Prostate gland (tissue), 2 donors: Measurements from ENCODE around the gene TMEM198. TPM values are rescaled to one million over a fixed set of nuclear protein-coding genes. Genes with fewer than 3 reads are reported as not detected.

Experiments
- DNase-seq: peaks from one replicate; pipeline ENCODE4 v3.0.0-alpha.2; 2019; ENCODE audit warnings: low spot score
- H3K27ac ChIP-seq, 2 donors: fragments of 200-600 bp; sonication (generic); 2 replicates each; pipeline ENCODE4 v1.5.1; 2017 to 2019
- H3K27me3 ChIP-seq: fragments of 200-600 bp; sonication (generic); replicated peaks from 2 replicates; pipeline ENCODE4 v1.5.1; 2019; ENCODE audit not compliant: insufficient read depth
- H3K36me3 ChIP-seq, 2 donors: fragments of 200-600 bp; sonication (generic); 1 replicate in 1 of 2; 2 replicates in 1 of 2; pipeline versions ENCODE4 v1.5.1 to v1.8.1; 2017 to 2019
- H3K4me1 ChIP-seq: fragments of 200-600 bp; sonication (generic); replicated peaks from 2 replicates; pipeline ENCODE4 v1.5.1; 2019
- H3K4me3 ChIP-seq, 2 donors: fragments of 200-600 bp; sonication (generic); 2 replicates each; pipeline ENCODE4 v1.5.1; 2017 to 2019
- H3K9me3 ChIP-seq: fragments of 200-600 bp; sonication (generic); 2 replicates; pipeline ENCODE4 v1.5.1; 2017
- CTCF ChIP-seq, 4 experiments: fragments of 200-600 bp in 2 of 4; fragments of 450-650 bp in 2 of 4; sonication (generic) in 2 of 4; IDR thresholded peaks; 1 replicate in 3 of 4; 2 replicates in 1 of 4; pipeline ENCODE4 v1.5.1; 2016 to 2019; ENCODE audit warnings: antibody characterized with exemption in 4 of 4, mild to moderate bottlenecking in 2 of 4, moderate library complexity in 2 of 4
- POLR2A ChIP-seq: fragments of 450-650 bp; IDR thresholded peaks from one replicate; pipeline ENCODE4 v1.6.1; 2016; ENCODE audit warnings: antibody characterized with exemption, mild to moderate bottlenecking
- POLR2AphosphoS5 ChIP-seq: sonication (generic); formaldehyde crosslinking; IDR thresholded peaks from one replicate; pipeline ENCODE4 v1.6.1; 2017; ENCODE audit warnings: antibody characterized with exemption
- WGBS: methylation state at CpG from one replicate; pipeline ENCODE4 v1.1.5; 2018; 5-methylcytosine and 5-hydroxymethylcytosine counted together
- intact Hi-C: fragments of 100-400 bp; cut with DNase I; formaldehyde crosslinking; loops from one replicate; pipeline ENCODE4 v1.14.2; 2022
- total RNA-seq, 2 donors: library from RNA; depleted of rRNA; stranded (reverse); fragments of >200 nt; gene quantifications; one replicate each; pipeline ENCODE4 v1.1.0, GENCODE V29; 2016

Gene TMEM198
- total RNA-seq, 2 donors from 2014 or later, result 5.7 to 11.5 TPM

- Histone ChIP-seq H3K4me3 (no peak overlapping the region), H3K36me3 (peaks cover 4 to 7% of the 10 kb centered on the region in 2 donors), H3K9me3 (no peaks in the 10 kb centered on the region), H3K27ac (no peak overlapping the region), H3K27me3 (no peaks in the 10 kb centered on the region), H3K4me1 (peaks cover 7% of the 10 kb centered on the region)
- 44% methylated on average over 15 of the region's 15 CpGs for WGBS
- no peak for DNase-seq
- TF ChIP-seq CTCF (IDR thresholded peaks at IDR 0.05), result no peak
- TF ChIP-seq POLR2AphosphoS5, result no peak
- no peak for TF ChIP-seq POLR2A
- intact Hi-C loops, result loop anchor here (10.0 kb wide), 1 partner anchor 243 kb away; no protein-coding TSS in a partner anchor
These were observed 6.0 kb upstream of the TMEM198 start for GRCh38 chr2:219537657-219538488.

- TF ChIP-seq POLR2AphosphoS5, result no peak
- 27% methylated on average over 6 of the region's 6 CpGs for WGBS
- Histone ChIP-seq H3K4me3 (no peak overlapping the region), H3K9me3 (no peaks in the 10 kb centered on the region), H3K27me3 (no peaks in the 10 kb centered on the region), H3K4me1 (peaks cover 7% of the 10 kb centered on the region), H3K27ac (no peak overlapping the region), H3K36me3 (peaks cover 4 to 7% of the 10 kb centered on the region in 2 donors)
- DNase-seq, result no peak
- intact Hi-C loops, result loop anchor here (10.0 kb wide), 1 partner anchor 244 kb away; no protein-coding TSS in a partner anchor
These were observed 5.3 kb upstream of the TMEM198 start for GRCh38 chr2:219538504-219538951.

- Histone ChIP-seq H3K9me3 (no peaks in the 10 kb centered on the region), H3K27me3 (no peaks in the 10 kb centered on the region), H3K27ac (no peak overlapping the region), H3K4me3 (no peak overlapping the region), H3K36me3 (peaks cover 4 to 7% of the 10 kb centered on the region in 2 donors), H3K4me1 (peaks cover 7% of the 10 kb centered on the region)
- intact Hi-C loops, result loop anchor here (10.0 kb wide), 1 partner anchor 244 kb away; no protein-coding TSS in a partner anchor
- DNase-seq, result no peak
- WGBS, result 71% methylated on average over 32 of the region's 32 CpGs
- no peak for TF ChIP-seq POLR2A
- TF ChIP-seq CTCF (IDR thresholded peaks at IDR 0.05), result no peak
These were observed 4.7 kb upstream of the TMEM198 start for GRCh38 chr2:219538956-219539788.

- Histone ChIP-seq H3K27ac (no peak overlapping the region), H3K9me3 (no peaks in the 10 kb centered on the region), H3K4me3 (no peak overlapping the region), H3K27me3 (no peaks in the 10 kb centered on the region), H3K36me3 (peaks cover 4 to 7% of the 10 kb centered on the region in 2 donors), H3K4me1 (peaks cover 11% of the 10 kb centered on the region)
- intact Hi-C loops, result loop anchor here (5.0 to 10.0 kb wide), 2 partner anchors 57 to 245 kb away; partner anchors contain the start of gene STK11IP
- no peak for TF ChIP-seq POLR2A
- TF ChIP-seq CTCF (IDR thresholded peaks at IDR 0.05), result no peak
- TF ChIP-seq POLR2AphosphoS5, result no peak
- 91% methylated on average over 38 of the region's 46 CpGs for WGBS
- no peak for DNase-seq
These were observed 3.7 kb upstream of the TMEM198 start for GRCh38 chr2:219539926-219540678.
